IPS-20b (cell line): ENCODE data around the gene STAT3.
"Not testable (repeated sequence)": the region's sequence is repeated elsewhere in the genome, so short reads cannot be mapped to it uniquely, and the experiment has no call there.

Source experiments
- H3K27ac ChIP-seq: one replicate; pipeline ENCODE4 v1.5.1; 2013; ENCODE audit warnings: low read length
- H3K27me3 ChIP-seq: 2 replicates; pipeline ENCODE4 v1.6.1; 2013; ENCODE audit warnings: mild to moderate bottlenecking, low read length, inconsistent platforms; ENCODE audit not compliant: insufficient read depth
- H3K36me3 ChIP-seq: 2 replicates; pipeline ENCODE4 v1.6.1; 2013; ENCODE audit warnings: low read depth, mild to moderate bottlenecking, inconsistent platforms, low read length, moderate library complexity; ENCODE audit not compliant: insufficient read depth
- H3K4me1 ChIP-seq: 2 replicates; pipeline ENCODE4 v1.6.1; 2013; ENCODE audit warnings: mild to moderate bottlenecking, control low read depth, inconsistent platforms, low read length, moderate library complexity; ENCODE audit not compliant: insufficient read depth
- H3K4me3 ChIP-seq: 2 replicates; pipeline ENCODE4 v1.5.1; 2013; ENCODE audit warnings: mild to moderate bottlenecking, low read length, inconsistent platforms
- H3K9ac ChIP-seq: 2 replicates; pipeline ENCODE4 v1.6.1; 2013; ENCODE audit warnings: low read depth, mild to moderate bottlenecking, inconsistent platforms, low read length, moderate library complexity
- H3K9me3 ChIP-seq: 2 replicates; pipeline ENCODE4 v1.6.1; 2013; ENCODE audit warnings: mild to moderate bottlenecking, low read depth, low read length, inconsistent platforms; ENCODE audit not compliant: insufficient read depth

Gene STAT3

GRCh38 chr17:42310787-42311215 is 77.4 kb downstream of the STAT3 start:
- Histone ChIP-seq H3K9me3 (no peaks in the 10 kb centered on the region), H3K27me3 (no peaks in the 10 kb centered on the region), H3K9ac (0 out of 2 replicates have a peak overlapping the region, but pooled peaks have one; percentile 46), H3K36me3 (peaks cover 32% of the 10 kb centered on the region), H3K27ac (no peak overlapping the region), H3K4me3 (no peak overlapping the region), H3K4me1 (peaks cover 18% of the 10 kb centered on the region; the same call in 1 of the 2 replicates)

- no peak overlapping the region for H3K27ac ChIP-seq
- no peaks in the 10 kb centered on the region for H3K9me3 ChIP-seq
- H3K4me1 ChIP-seq: peaks cover 18% of the 10 kb centered on the region; the same call in 1 of the 2 replicates
- peaks cover 26% of the 10 kb centered on the region for H3K36me3 ChIP-seq
- H3K9ac ChIP-seq: 0 out of 2 replicates have a peak overlapping the region, but pooled peaks have one; percentile 46
- H3K27me3 ChIP-seq: no peaks in the 10 kb centered on the region
- H3K4me3 ChIP-seq: no peak overlapping the region
These were observed 78.1 kb downstream of the STAT3 start for GRCh38 chr17:42309986-42310786.

GRCh38 chr17:42309142-42309541 is 79.1 kb downstream of the STAT3 start:
- H3K9me3 ChIP-seq: no peaks in the 10 kb centered on the region
- H3K9ac ChIP-seq: no peak overlapping the region
- H3K27ac ChIP-seq: no peak overlapping the region
- H3K4me3 ChIP-seq: no peak overlapping the region
- H3K27me3 ChIP-seq: no peaks in the 10 kb centered on the region
- peaks cover 17% of the 10 kb centered on the region for H3K36me3 ChIP-seq
- H3K4me1 ChIP-seq: peaks cover 18% of the 10 kb centered on the region; the same call in 1 of the 2 replicates

- no peak overlapping the region for H3K4me3 ChIP-seq
- H3K27ac ChIP-seq: no peak overlapping the region
- peaks cover 18% of the 10 kb centered on the region; the same call in 1 of the 2 replicates for H3K4me1 ChIP-seq
These were observed 79.8 kb downstream of the STAT3 start for GRCh38 chr17:42308446-42308845.

GRCh38 chr17:42307362-42307927 is 80.8 kb downstream of the STAT3 start:
- peaks cover 9% of the 10 kb centered on the region for H3K36me3 ChIP-seq
- no peak overlapping the region for H3K27ac ChIP-seq
- no peaks in the 10 kb centered on the region for H3K27me3 ChIP-seq

More at GRCh38 chr17:42308446-42308845, 79.8 kb downstream of the STAT3 start:
- H3K36me3 ChIP-seq: peaks cover 10% of the 10 kb centered on the region
- no peaks in the 10 kb centered on the region for H3K9me3 ChIP-seq
- H3K9ac ChIP-seq: no peak overlapping the region
- no peaks in the 10 kb centered on the region for H3K27me3 ChIP-seq

GRCh38 chr17:42306385-42306667 is 81.9 kb downstream of the STAT3 start:
- no peak overlapping the region for H3K9ac ChIP-seq
- no peaks in the 10 kb centered on the region for H3K9me3 ChIP-seq
- no peaks in the 10 kb centered on the region for H3K27me3 ChIP-seq
- peaks cover 10% of the 10 kb centered on the region; the same call in 1 of the 2 replicates for H3K4me1 ChIP-seq
- no peak overlapping the region for H3K27ac ChIP-seq
- H3K4me3 ChIP-seq: no peak overlapping the region
- H3K36me3 ChIP-seq: peaks cover 9% of the 10 kb centered on the region

More at GRCh38 chr17:42307362-42307927, 80.8 kb downstream of the STAT3 start:
- Histone ChIP-seq H3K4me1 (peaks cover 18% of the 10 kb centered on the region; the same call in 1 of the 2 replicates), H3K9ac (no peak overlapping the region), H3K4me3 (no peak overlapping the region), H3K9me3 (no peaks in the 10 kb centered on the region)

GRCh38 chr17:42305543-42306384 is 82.5 kb downstream of the STAT3 start:
- Histone ChIP-seq H3K4me1 (peaks cover 4% of the 10 kb centered on the region; the same call in 1 of the 2 replicates), H3K36me3 (peaks cover 4% of the 10 kb centered on the region; the same call in 1 of the 2 replicates), H3K4me3 (no peak overlapping the region), H3K27me3 (no peaks in the 10 kb centered on the region), H3K9me3 (no peaks in the 10 kb centered on the region), H3K9ac (no peak overlapping the region), H3K27ac (no peak overlapping the region)

- H3K9ac ChIP-seq, H3K4me1 ChIP-seq, H3K27me3 ChIP-seq, H3K36me3 ChIP-seq, H3K27ac ChIP-seq, H3K9me3 ChIP-seq, H3K4me3 ChIP-seq: not testable (repeated sequence)
These were observed 83.3 kb downstream of the STAT3 start for GRCh38 chr17:42305031-42305330.

- Histone ChIP-seq H3K27me3 (no peaks in the 10 kb centered on the region), H3K9ac (no peak overlapping the region), H3K36me3 (no peaks in the 10 kb centered on the region), H3K4me3 (no peak overlapping the region), H3K27ac (no peak overlapping the region), H3K9me3 (no peaks in the 10 kb centered on the region), H3K4me1 (no peaks in the 10 kb centered on the region)
These were observed 83.8 kb downstream of the STAT3 start for GRCh38 chr17:42304187-42305030.

GRCh38 chr17:42303694-42304093 is 84.5 kb downstream of the STAT3 start:
- Histone ChIP-seq H3K36me3 (no peaks in the 10 kb centered on the region), H3K27ac (no peak overlapping the region), H3K4me3 (no peak overlapping the region), H3K9me3 (no peaks in the 10 kb centered on the region), H3K27me3 (no peaks in the 10 kb centered on the region), H3K4me1 (no peaks in the 10 kb centered on the region), H3K9ac (no peak overlapping the region)

GRCh38 chr17:42301022-42301421 is 87.2 kb downstream of the STAT3 start:
- Histone ChIP-seq H3K27me3 (no peaks in the 10 kb centered on the region), H3K36me3 (no peaks in the 10 kb centered on the region), H3K9ac (no peak overlapping the region), H3K4me1 (no peaks in the 10 kb centered on the region), H3K27ac (no peak overlapping the region), H3K4me3 (no peak overlapping the region), H3K9me3 (no peaks in the 10 kb centered on the region)
